OCI-LY1 (cell line): Measurements from ENCODE around the gene C19orf53.

Experiments used
- CTCF ChIP-seq: fragments of 200-600 bp; sonication (generic), shearing (Covaris generic); IDR thresholded peaks from 2 replicates; pipeline ENCODE4 v1.5.1; 2017; ENCODE audit warnings: mild to moderate bottlenecking, antibody characterized with exemption, low read length, moderate library complexity, mixed read lengths
- EZH2 ChIP-seq: fragments of 200-600 bp; sonication (generic), shearing (Covaris generic); IDR thresholded peaks from 2 replicates; pipeline ENCODE4 v1.8.0; 2017; ENCODE audit warnings: borderline replicate concordance, mixed run types, mild to moderate bottlenecking, antibody characterized with exemption, low read length, moderate library complexity, mixed read lengths

GRCh38 chr19:13729859-13730258 lies 44.4 kb upstream of the C19orf53 start:
- TF ChIP-seq CTCF = no peak
- no peak for TF ChIP-seq EZH2
